Measurements from ENCODE around the gene PPP1R13L. TPM values are rescaled to one million over a fixed set of nuclear protein-coding genes. Genes with fewer than 3 reads are reported as not detected.

The PPP1R13L gene
- total RNA-seq, 1 experiment from 2014 or later, result 27.5 TPM

DNA sequence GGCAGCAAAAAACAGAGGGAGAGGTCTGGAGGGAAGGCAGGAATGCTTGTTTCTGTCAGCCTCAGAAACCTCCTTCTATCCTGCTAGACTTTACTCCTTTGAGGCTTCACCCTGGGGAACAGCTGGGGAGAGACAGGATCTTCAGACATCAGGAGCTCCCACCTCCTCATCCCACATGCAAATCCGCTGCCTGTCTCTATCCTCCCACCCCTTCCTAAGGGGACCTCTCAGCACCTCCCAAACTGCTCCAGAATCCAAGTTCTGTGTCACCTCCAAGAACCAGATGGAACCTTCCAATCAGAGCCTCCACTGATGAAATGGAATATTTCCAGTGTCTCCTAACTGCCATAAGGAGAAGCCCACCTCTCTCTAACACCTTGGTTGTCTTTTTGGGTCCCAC is 24.8 kb downstream of the PPP1R13L start:
- POLR2A ChIA-PET, result no interaction called here
- no peak overlapping the region for H3K4me3 Mint-ChIP-seq

GRCh38 chr19:45376045-45376724 is 28.7 kb downstream of the PPP1R13L start:
- Mint-ChIP-seq H3K27me3 (ENCODE audit: low read depth) (no peaks in the 10 kb centered on the region), H3K27ac (peak overlapping the region; percentile 92), H3K9me3 (no peaks in the 10 kb centered on the region), H3K36me3 (no peaks in the 10 kb centered on the region), H3K4me3 (no peak overlapping the region), H3K4me1 (peaks cover 19% of the 10 kb centered on the region)
- CTCF ChIA-PET, result interaction anchor here (0.7 to 2.7 kb wide), 6 partner anchors 20 to 535 kb away, joined by 3 to 10 read pairs (median 8); no protein-coding TSS in a partner anchor
- peak; percentile 99 for TF ChIP-seq TEAD1 (CRISPR knock-in tag; IDR thresholded peaks at IDR 0.05)
- TF ChIP-seq USF1 (CRISPR knock-in tag; IDR thresholded peaks at IDR 0.05), result peak; percentile 85
- TF ChIP-seq MAX (CRISPR knock-in tag; IDR thresholded peaks at IDR 0.05), result peak; percentile 52; the same call in 1 of the 2 replicates
- TF ChIP-seq, protein P1, sequence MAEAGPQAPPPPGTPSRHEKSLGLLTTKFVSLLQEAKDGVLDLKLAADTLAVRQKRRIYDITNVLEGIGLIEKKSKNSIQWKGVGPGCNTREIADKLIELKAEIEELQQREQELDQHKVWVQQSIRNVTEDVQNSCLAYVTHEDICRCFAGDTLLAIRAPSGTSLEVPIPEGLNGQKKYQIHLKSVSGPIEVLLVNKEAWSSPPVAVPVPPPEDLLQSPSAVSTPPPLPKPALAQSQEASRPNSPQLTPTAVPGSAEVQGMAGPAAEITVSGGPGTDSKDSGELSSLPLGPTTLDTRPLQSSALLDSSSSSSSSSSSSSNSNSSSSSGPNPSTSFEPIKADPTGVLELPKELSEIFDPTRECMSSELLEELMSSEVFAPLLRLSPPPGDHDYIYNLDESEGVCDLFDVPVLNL (CRISPR knock-in tag; IDR thresholded peaks at IDR 0.05; ENCODE audit: borderline replicate concordance, low read depth), result no peak
- TF ChIP-seq TEAD4 (CRISPR knock-in tag; IDR thresholded peaks at IDR 0.05), result peak; percentile 98
- TF ChIP-seq, protein P2, sequence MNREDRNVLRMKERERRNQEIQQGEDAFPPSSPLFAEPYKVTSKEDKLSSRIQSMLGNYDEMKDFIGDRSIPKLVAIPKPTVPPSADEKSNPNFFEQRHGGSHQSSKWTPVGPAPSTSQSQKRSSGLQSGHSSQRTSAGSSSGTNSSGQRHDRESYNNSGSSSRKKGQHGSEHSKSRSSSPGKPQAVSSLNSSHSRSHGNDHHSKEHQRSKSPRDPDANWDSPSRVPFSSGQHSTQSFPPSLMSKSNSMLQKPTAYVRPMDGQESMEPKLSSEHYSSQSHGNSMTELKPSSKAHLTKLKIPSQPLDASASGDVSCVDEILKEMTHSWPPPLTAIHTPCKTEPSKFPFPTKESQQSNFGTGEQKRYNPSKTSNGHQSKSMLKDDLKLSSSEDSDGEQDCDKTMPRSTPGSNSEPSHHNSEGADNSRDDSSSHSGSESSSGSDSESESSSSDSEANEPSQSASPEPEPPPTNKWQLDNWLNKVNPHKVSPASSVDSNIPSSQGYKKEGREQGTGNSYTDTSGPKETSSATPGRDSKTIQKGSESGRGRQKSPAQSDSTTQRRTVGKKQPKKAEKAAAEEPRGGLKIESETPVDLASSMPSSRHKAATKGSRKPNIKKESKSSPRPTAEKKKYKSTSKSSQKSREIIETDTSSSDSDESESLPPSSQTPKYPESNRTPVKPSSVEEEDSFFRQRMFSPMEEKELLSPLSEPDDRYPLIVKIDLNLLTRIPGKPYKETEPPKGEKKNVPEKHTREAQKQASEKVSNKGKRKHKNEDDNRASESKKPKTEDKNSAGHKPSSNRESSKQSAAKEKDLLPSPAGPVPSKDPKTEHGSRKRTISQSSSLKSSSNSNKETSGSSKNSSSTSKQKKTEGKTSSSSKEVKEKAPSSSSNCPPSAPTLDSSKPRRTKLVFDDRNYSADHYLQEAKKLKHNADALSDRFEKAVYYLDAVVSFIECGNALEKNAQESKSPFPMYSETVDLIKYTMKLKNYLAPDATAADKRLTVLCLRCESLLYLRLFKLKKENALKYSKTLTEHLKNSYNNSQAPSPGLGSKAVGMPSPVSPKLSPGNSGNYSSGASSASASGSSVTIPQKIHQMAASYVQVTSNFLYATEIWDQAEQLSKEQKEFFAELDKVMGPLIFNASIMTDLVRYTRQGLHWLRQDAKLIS (CRISPR knock-in tag; IDR thresholded peaks at IDR 0.05; ENCODE audit: borderline replicate concordance), result no peak
- peak; percentile 79 for TF ChIP-seq USF2 (CRISPR knock-in tag; IDR thresholded peaks at IDR 0.05)
- DNase-seq (ENCODE audit: low spot score) (peak; percentile 68), ATAC-seq (peak; percentile 91)
- POLR2A ChIA-PET, result interaction anchor here (0.6 to 0.9 kb wide), 3 partner anchors 15 to 1618 kb away, joined by 4 to 7 read pairs (median 6); no protein-coding TSS in a partner anchor

More for the DNA sequence above, 24.8 kb downstream of the PPP1R13L start:
- no peak for ATAC-seq
- peaks cover 13% of the 10 kb centered on the region for H3K27me3 Mint-ChIP-seq (ENCODE audit: low read depth)
- H3K4me1 Mint-ChIP-seq, result peaks cover 12% of the 10 kb centered on the region
- H3K9me3 Mint-ChIP-seq, result no peaks in the 10 kb centered on the region
- no peaks in the 10 kb centered on the region for H3K36me3 Mint-ChIP-seq
- no peak for DNase-seq (ENCODE audit: low spot score)
- H3K27ac Mint-ChIP-seq, result no peak overlapping the region
- no peak for TF ChIP-seq ZNF396 (CRISPR knock-in tag; IDR thresholded peaks at IDR 0.05; ENCODE audit: borderline replicate concordance)
- TF ChIP-seq E2F5 (CRISPR knock-in tag; IDR thresholded peaks at IDR 0.05), result no peak
- TF ChIP-seq NR2C2 (CRISPR knock-in tag; IDR thresholded peaks at IDR 0.05), result no peak
- TF ChIP-seq, protein P3, sequence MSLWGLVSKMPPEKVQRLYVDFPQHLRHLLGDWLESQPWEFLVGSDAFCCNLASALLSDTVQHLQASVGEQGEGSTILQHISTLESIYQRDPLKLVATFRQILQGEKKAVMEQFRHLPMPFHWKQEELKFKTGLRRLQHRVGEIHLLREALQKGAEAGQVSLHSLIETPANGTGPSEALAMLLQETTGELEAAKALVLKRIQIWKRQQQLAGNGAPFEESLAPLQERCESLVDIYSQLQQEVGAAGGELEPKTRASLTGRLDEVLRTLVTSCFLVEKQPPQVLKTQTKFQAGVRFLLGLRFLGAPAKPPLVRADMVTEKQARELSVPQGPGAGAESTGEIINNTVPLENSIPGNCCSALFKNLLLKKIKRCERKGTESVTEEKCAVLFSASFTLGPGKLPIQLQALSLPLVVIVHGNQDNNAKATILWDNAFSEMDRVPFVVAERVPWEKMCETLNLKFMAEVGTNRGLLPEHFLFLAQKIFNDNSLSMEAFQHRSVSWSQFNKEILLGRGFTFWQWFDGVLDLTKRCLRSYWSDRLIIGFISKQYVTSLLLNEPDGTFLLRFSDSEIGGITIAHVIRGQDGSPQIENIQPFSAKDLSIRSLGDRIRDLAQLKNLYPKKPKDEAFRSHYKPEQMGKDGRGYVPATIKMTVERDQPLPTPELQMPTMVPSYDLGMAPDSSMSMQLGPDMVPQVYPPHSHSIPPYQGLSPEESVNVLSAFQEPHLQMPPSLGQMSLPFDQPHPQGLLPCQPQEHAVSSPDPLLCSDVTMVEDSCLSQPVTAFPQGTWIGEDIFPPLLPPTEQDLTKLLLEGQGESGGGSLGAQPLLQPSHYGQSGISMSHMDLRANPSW (CRISPR knock-in tag; conservative IDR thresholded peaks at IDR 0.05; ENCODE audit: low read depth), result no peak
- no peak for TF ChIP-seq RELA (CRISPR knock-in tag; IDR thresholded peaks at IDR 0.05; ENCODE audit: borderline replicate concordance)
- TF ChIP-seq NFATC4 (CRISPR knock-in tag; IDR thresholded peaks at IDR 0.05), result no peak
- TF ChIP-seq IRF1 (CRISPR knock-in tag; IDR thresholded peaks at IDR 0.05), result no peak
- TF ChIP-seq MAX (CRISPR knock-in tag; IDR thresholded peaks at IDR 0.05), result no peak
- TF ChIP-seq RORB (CRISPR knock-in tag; IDR thresholded peaks at IDR 0.05), result no peak
- no peak for TF ChIP-seq TP53 (CRISPR knock-in tag; IDR thresholded peaks at IDR 0.05)
- CTCF ChIA-PET, result interaction anchor here (1.0 to 2.3 kb wide), 3 partner anchors 11 to 105 kb away, joined by 3 to 7 read pairs (median 4); no protein-coding TSS in a partner anchor

All from WTC11 (cell line).